ENCODE data around the gene UNC50. TPM values are rescaled to one million over a fixed set of nuclear protein-coding genes. Genes with fewer than 3 reads are reported as not detected.
A peak's percentile ranks its signal among the peaks of the same experiment; 100 is the strongest.

The UNC50 gene
- 33.0 TPM for total RNA-seq (ENCODE audit: unreplicated experiment)
- long read RNA-seq, transcript UNC50-201 (6 exons, 1,143 nt), result major isoform, 18 of 25 reads
- long read RNA-seq, partial matches to known transcripts, result 0 of 25 reads
- long read RNA-seq, other reads (novel, unspliced or antisense), result 7 of 25 reads

GRCh38 chr2:98608116-98608961, at the start of gene UNC50, which contains the start of gene COA5:
Gene UNC50, plus strand, starts transcription at chr2:98608589. Its CDS starts 1,171 bp downstream, at chr2:98609760.
Gene COA5, minus strand, starts transcription at chr2:98608512. Its CDS starts 107 bp downstream, at chr2:98608405.
- no peaks in the 10 kb centered on the region for H3K9me3 Mint-ChIP-seq (ENCODE audit: unreplicated experiment)
- H3K4me1 Mint-ChIP-seq (ENCODE audit: unreplicated experiment), result peaks cover 35% of the 10 kb centered on the region
- H3K36me3 Mint-ChIP-seq (ENCODE audit: low read depth, unreplicated experiment), result peaks cover 11% of the 10 kb centered on the region
- peaks cover 2% of the 10 kb centered on the region for H3K27me3 Mint-ChIP-seq (ENCODE audit: unreplicated experiment)
- TF ChIP-seq CTCF (IDR thresholded peaks at IDR 0.05; ENCODE audit: unreplicated experiment), result peak; percentile 12
- H3K27ac Mint-ChIP-seq (ENCODE audit: unreplicated experiment), result peak within 1 kb of the TSS; percentile 92
- DNase-seq (ENCODE audit: low spot score), result peak; percentile 90
- peak within 1 kb of the TSS; percentile 94 for H3K4me3 Mint-ChIP-seq (ENCODE audit: unreplicated experiment)

GRCh38 chr2:98558852-98559530, 49.4 kb upstream of the UNC50 start:
- DNase-seq (ENCODE audit: low spot score), result no peak
- Mint-ChIP-seq H3K27me3 (ENCODE audit: unreplicated experiment) (no peaks in the 10 kb centered on the region), H3K4me3 (ENCODE audit: unreplicated experiment) (no peak overlapping the region), H3K4me1 (ENCODE audit: unreplicated experiment) (no peaks in the 10 kb centered on the region), H3K36me3 (ENCODE audit: low read depth, unreplicated experiment) (peaks cover 20% of the 10 kb centered on the region), H3K9me3 (ENCODE audit: unreplicated experiment) (no peaks in the 10 kb centered on the region), H3K27ac (ENCODE audit: unreplicated experiment) (no peak overlapping the region)
- no peak for TF ChIP-seq CTCF (IDR thresholded peaks at IDR 0.05; ENCODE audit: unreplicated experiment)

- H3K27ac Mint-ChIP-seq (ENCODE audit: unreplicated experiment), result no peak overlapping the region
- no peak for DNase-seq (ENCODE audit: low spot score)
- H3K4me1 Mint-ChIP-seq (ENCODE audit: unreplicated experiment), result no peaks in the 10 kb centered on the region
- no peaks in the 10 kb centered on the region for H3K9me3 Mint-ChIP-seq (ENCODE audit: unreplicated experiment)
- H3K27me3 Mint-ChIP-seq (ENCODE audit: unreplicated experiment), result no peaks in the 10 kb centered on the region
- peaks cover 20% of the 10 kb centered on the region for H3K36me3 Mint-ChIP-seq (ENCODE audit: low read depth, unreplicated experiment)
- H3K4me3 Mint-ChIP-seq (ENCODE audit: unreplicated experiment), result no peak overlapping the region
- no peak for TF ChIP-seq CTCF (IDR thresholded peaks at IDR 0.05; ENCODE audit: unreplicated experiment)
Measured at GRCh38 chr2:98559581-98559980, 48.8 kb upstream of the UNC50 start.

GRCh38 chr2:98560256-98560771, 48.1 kb upstream of the UNC50 start:
- Mint-ChIP-seq H3K27me3 (ENCODE audit: unreplicated experiment) (no peaks in the 10 kb centered on the region), H3K4me1 (ENCODE audit: unreplicated experiment) (no peaks in the 10 kb centered on the region), H3K4me3 (ENCODE audit: unreplicated experiment) (no peak overlapping the region), H3K36me3 (ENCODE audit: low read depth, unreplicated experiment) (peaks cover 13% of the 10 kb centered on the region), H3K9me3 (ENCODE audit: unreplicated experiment) (no peaks in the 10 kb centered on the region), H3K27ac (ENCODE audit: unreplicated experiment) (no peak overlapping the region)
- TF ChIP-seq CTCF (IDR thresholded peaks at IDR 0.05; ENCODE audit: unreplicated experiment), result no peak
- no peak for DNase-seq (ENCODE audit: low spot score)
